Large intestine (tissue), 3 donors: Measurements from ENCODE around the gene CPN2. TPM values are rescaled to one million over a fixed set of nuclear protein-coding genes. Genes with fewer than 3 reads are reported as not detected.

Source experiments
- DNase-seq, 2 donors: peaks; one replicate each; pipeline versions ENCODE4 v3.0.0 to v3.0.0-alpha.2; 2013
- H3K27ac ChIP-seq: one replicate; pipeline ENCODE4 v1.5.1; 2013; ENCODE audit warnings: low read length
- H3K27me3 ChIP-seq: 2 replicates; pipeline ENCODE4 v1.6.1; 2013; ENCODE audit warnings: low read length; ENCODE audit not compliant: control insufficient read depth, insufficient read depth
- H3K36me3 ChIP-seq: 2 replicates; pipeline ENCODE4 v1.6.1; 2013; ENCODE audit warnings: low read length; ENCODE audit not compliant: control insufficient read depth, insufficient read depth
- H3K4me1 ChIP-seq: one replicate; pipeline ENCODE4 v1.6.1; 2013; ENCODE audit warnings: low read length; ENCODE audit not compliant: control insufficient read depth, insufficient read depth
- H3K4me3 ChIP-seq: one replicate; pipeline ENCODE4 v1.5.1; 2013; ENCODE audit warnings: low read length
- H3K9me3 ChIP-seq: one replicate; pipeline ENCODE4 v1.6.1; 2013; ENCODE audit warnings: mild to moderate bottlenecking, low read depth, low read length, moderate library complexity; ENCODE audit not compliant: control insufficient read depth
- WGBS: methylation state at CpG from one replicate; pipeline ENCODE4 v1.1.5; 2013; ENCODE audit warnings: low lambda C conversion rate; ENCODE audit not compliant: insufficient coverage; 5-methylcytosine and 5-hydroxymethylcytosine counted together
- polyA plus RNA-seq: library from polyadenylated mRNA; unstranded; fragments of 120-200 nt; gene quantifications from one replicate; pipeline ENCODE4 v1.2.1, GENCODE V29; 2013

CPN2 gene
- polyA plus RNA-seq, 1 donor: 0.09 TPM

- peaks cover 24% of the 10 kb centered on the region for H3K9me3 ChIP-seq
- no CpG with 5 or more reads among the region's 18 CpGs for WGBS
- H3K27me3 ChIP-seq: no peaks in the 10 kb centered on the region
- H3K27ac ChIP-seq: no peak overlapping the region
- no peaks in the 10 kb centered on the region for H3K36me3 ChIP-seq
- peak in 1 of 2 donors; percentile 65 for DNase-seq
- peaks cover 39% of the 10 kb centered on the region for H3K4me1 ChIP-seq
- H3K4me3 ChIP-seq: no peak overlapping the region
These were observed 28.4 kb downstream of the CPN2 start for GRCh38 chr3:194322678-194323211.

GRCh38 chr3:194321693-194322640, 29.2 kb downstream of the CPN2 start:
- Histone ChIP-seq H3K36me3 (no peaks in the 10 kb centered on the region), H3K4me1 (peaks cover 39% of the 10 kb centered on the region), H3K27ac (no peak overlapping the region), H3K4me3 (no peak overlapping the region), H3K27me3 (no peaks in the 10 kb centered on the region), H3K9me3 (peaks cover 16% of the 10 kb centered on the region)
- no peak for DNase-seq
- no CpG with 5 or more reads among the region's 26 CpGs for WGBS

GRCh38 chr3:194320744-194321243, 30.3 kb downstream of the CPN2 start:
- Histone ChIP-seq H3K4me1 (peaks cover 41% of the 10 kb centered on the region), H3K4me3 (no peak overlapping the region), H3K27me3 (no peaks in the 10 kb centered on the region), H3K27ac (peak overlapping the region; percentile 30), H3K36me3 (no peaks in the 10 kb centered on the region), H3K9me3 (peaks cover 11% of the 10 kb centered on the region)
- DNase-seq: peak in 1 of 2 donors; percentile 71
- WGBS: 60% methylated on average over 2 of the region's 10 CpGs

GRCh38 chr3:194320100-194320499, 31.0 kb downstream of the CPN2 start:
- peak overlapping the region; percentile 10 for H3K27ac ChIP-seq
- H3K27me3 ChIP-seq: no peaks in the 10 kb centered on the region
- no peak overlapping the region for H3K4me3 ChIP-seq
- H3K9me3 ChIP-seq: peaks cover 10% of the 10 kb centered on the region
- no peaks in the 10 kb centered on the region for H3K36me3 ChIP-seq
- DNase-seq: peak in 1 of 2 donors; percentile 41
- no CpG with 5 or more reads among the region's 5 CpGs for WGBS
- peaks cover 45% of the 10 kb centered on the region for H3K4me1 ChIP-seq

- no peak for DNase-seq
- Histone ChIP-seq H3K27ac (no peak overlapping the region), H3K36me3 (no peaks in the 10 kb centered on the region), H3K4me1 (peaks cover 39% of the 10 kb centered on the region), H3K27me3 (no peaks in the 10 kb centered on the region), H3K9me3 (peaks cover 3% of the 10 kb centered on the region), H3K4me3 (no peak overlapping the region)
- no CpG with 5 or more reads among the region's 3 CpGs for WGBS
These were observed 32.5 kb downstream of the CPN2 start for GRCh38 chr3:194318511-194319161.

- Histone ChIP-seq H3K4me1 (peaks cover 35% of the 10 kb centered on the region), H3K4me3 (no peak overlapping the region), H3K36me3 (no peaks in the 10 kb centered on the region), H3K27me3 (peaks cover 2% of the 10 kb centered on the region), H3K27ac (no peak overlapping the region), H3K9me3 (peaks cover 3% of the 10 kb centered on the region)
- no CpG with 5 or more reads among the region's 6 CpGs for WGBS
- DNase-seq: no peak
These were observed 34.2 kb downstream of the CPN2 start for GRCh38 chr3:194316918-194317317.

- H3K27me3 ChIP-seq: peaks cover 2% of the 10 kb centered on the region
- no peak overlapping the region for H3K27ac ChIP-seq
- no CpG with 5 or more reads among the region's 17 CpGs for WGBS
- H3K9me3 ChIP-seq: peaks cover 3% of the 10 kb centered on the region
- no peaks in the 10 kb centered on the region for H3K36me3 ChIP-seq
- H3K4me3 ChIP-seq: no peak overlapping the region
- DNase-seq: no peak
- peaks cover 25% of the 10 kb centered on the region for H3K4me1 ChIP-seq
These were observed 35.2 kb downstream of the CPN2 start for GRCh38 chr3:194315965-194316361.

- 0% methylated on average over 1 of the region's 54 CpGs for WGBS
- H3K27me3 ChIP-seq: peaks cover 2% of the 10 kb centered on the region
These were observed 35.8 kb downstream of the CPN2 start for GRCh38 chr3:194315088-194315964.

GRCh38 chr3:194314388-194315068, 36.6 kb downstream of the CPN2 start:
- H3K4me1 ChIP-seq: peaks cover 13% of the 10 kb centered on the region
- peaks cover 3% of the 10 kb centered on the region for H3K9me3 ChIP-seq
- DNase-seq: no peak
- H3K27me3 ChIP-seq: peaks cover 2% of the 10 kb centered on the region
- no peak overlapping the region for H3K27ac ChIP-seq
- 100% methylated on average over 1 of the region's 13 CpGs for WGBS
- no peak overlapping the region for H3K4me3 ChIP-seq
- no peaks in the 10 kb centered on the region for H3K36me3 ChIP-seq

More at GRCh38 chr3:194315088-194315964, 35.8 kb downstream of the CPN2 start:
- peak; percentile 78 to 81 for DNase-seq
- Histone ChIP-seq H3K4me1 (peaks cover 19% of the 10 kb centered on the region), H3K4me3 (peak overlapping the region; percentile 49), H3K36me3 (no peaks in the 10 kb centered on the region), H3K27ac (no peak overlapping the region), H3K9me3 (peaks cover 3% of the 10 kb centered on the region)
